SJSA1 (cell line): ENCODE data around the gene OOSP3. TPM values are rescaled to one million over a fixed set of nuclear protein-coding genes. Genes with fewer than 3 reads are reported as not detected.
"Not testable (repeated sequence)": the region's sequence is repeated elsewhere in the genome, so short reads cannot be mapped to it uniquely, and the experiment has no call there.

Experiments used
- DNase-seq, 2 experiments: peaks; one replicate each; pipeline ENCODE4 v3.0.0-alpha.2; 2015 to 2020; ENCODE audit warnings: low spot score in 2 of 2, low read depth in 1 of 2
- H3K27ac ChIP-seq: fragments of 250-450 bp; sonication (Bioruptor Pico); 2 replicates; pipeline ENCODE4 v1.5.1; 2020; ENCODE audit warnings: mild to moderate bottlenecking, moderate library complexity
- H3K27me3 ChIP-seq: fragments of 250-450 bp; sonication (Bioruptor Pico); replicated peaks from 2 replicates; pipeline ENCODE4 v1.5.1; 2020; ENCODE audit warnings: mild to moderate bottlenecking, moderate library complexity
- H3K36me3 ChIP-seq: fragments of 250-450 bp; sonication (Bioruptor Pico); 2 replicates; pipeline ENCODE4 v1.5.1; 2020; ENCODE audit warnings: mild to moderate bottlenecking
- H3K4me1 ChIP-seq: fragments of 250-450 bp; sonication (Bioruptor Pico); replicated peaks from 2 replicates; pipeline ENCODE4 v1.6.1; 2021; ENCODE audit warnings: mild to moderate bottlenecking
- H3K4me3 ChIP-seq: fragments of 250-450 bp; sonication (Bioruptor Pico); 2 replicates; pipeline ENCODE4 v1.5.1; 2020; ENCODE audit warnings: mild to moderate bottlenecking
- H3K9me3 ChIP-seq: fragments of 250-450 bp; sonication (Bioruptor Pico); replicated peaks from 2 replicates; pipeline ENCODE4 v1.5.1; 2020; ENCODE audit warnings: mild to moderate bottlenecking
- total RNA-seq: library from RNA; depleted of rRNA; stranded (reverse); fragments of >200 nt; shearing (Covaris generic); gene quantifications from 2 replicates; pipeline ENCODE4 v1.2.3, GENCODE V29; 2014

Gene OOSP3
- total RNA-seq, 1 experiment from 2014 or later: not detected

DNA sequence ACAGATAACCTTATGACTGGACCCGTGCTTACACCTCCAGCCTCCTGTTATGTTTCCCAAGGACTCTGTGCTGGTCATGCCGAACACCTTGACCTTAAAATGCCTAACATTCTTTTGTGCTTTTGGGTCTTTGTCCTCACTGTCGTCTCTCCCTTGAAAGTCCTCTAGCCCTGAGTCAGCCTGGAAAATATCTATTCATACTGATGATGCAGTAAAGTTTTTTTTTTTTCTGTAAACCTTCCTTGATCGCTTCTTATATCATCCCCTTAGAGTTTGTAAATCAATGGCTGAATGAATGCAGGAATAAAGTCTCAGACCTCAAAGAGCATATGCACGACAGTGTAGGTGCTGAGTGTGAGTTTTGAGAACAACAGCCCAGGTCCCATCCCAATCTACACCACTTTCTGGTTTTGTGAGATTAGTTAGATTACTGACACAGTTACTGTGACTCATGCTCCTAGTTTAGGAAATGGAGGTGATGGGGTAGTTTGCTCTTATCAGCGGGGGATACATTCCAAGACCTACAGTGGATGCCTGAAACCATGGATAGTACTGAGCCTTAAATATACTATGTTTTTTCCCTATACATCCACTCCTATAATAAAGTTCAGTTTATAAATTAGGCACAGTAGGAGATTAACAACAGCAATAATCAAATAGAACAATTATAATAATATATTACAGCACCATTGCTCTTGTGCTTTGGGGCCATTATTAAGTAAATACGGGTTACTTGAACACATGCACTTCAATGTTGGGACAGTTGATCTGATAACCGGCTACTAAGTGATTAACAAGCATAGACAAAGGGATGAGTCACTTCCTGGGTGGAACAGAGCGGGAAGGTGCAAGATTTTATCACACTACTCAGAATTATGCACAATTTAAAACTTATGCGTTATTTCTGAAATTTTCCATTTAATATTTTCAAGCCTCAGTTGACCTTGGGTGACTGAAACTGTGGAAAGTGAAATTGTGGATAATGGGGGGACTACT, 20.8 kb upstream of the OOSP3 start:
- Histone ChIP-seq H3K4me1 (peaks cover 13% of the 10 kb centered on the region), H3K4me3 (no peak overlapping the region), H3K27me3 (peaks cover 13% of the 10 kb centered on the region), H3K36me3 (no peaks in the 10 kb centered on the region), H3K27ac (no peak overlapping the region), H3K9me3 (no peaks in the 10 kb centered on the region)
- no peak for DNase-seq

GRCh38 chr11:59859673-59860072, 18.9 kb upstream of the OOSP3 start:
- Histone ChIP-seq H3K4me3 (no peak overlapping the region), H3K27ac (no peak overlapping the region), H3K36me3 (no peaks in the 10 kb centered on the region), H3K4me1 (peaks cover 13% of the 10 kb centered on the region), H3K9me3 (no peaks in the 10 kb centered on the region), H3K27me3 (peaks cover 11% of the 10 kb centered on the region)
- DNase-seq: no peak

- Histone ChIP-seq H3K36me3 (no peaks in the 10 kb centered on the region), H3K4me1 (peaks cover 12% of the 10 kb centered on the region), H3K9me3 (no peaks in the 10 kb centered on the region), H3K27me3 (peaks cover 11% of the 10 kb centered on the region), H3K27ac (no peak overlapping the region), H3K4me3 (no peak overlapping the region)
- no peak for DNase-seq
Measured at GRCh38 chr11:59862252-59862651, 16.3 kb upstream of the OOSP3 start.

- no peak for DNase-seq
- H3K9me3 ChIP-seq: no peaks in the 10 kb centered on the region
- peaks cover 6% of the 10 kb centered on the region for H3K27me3 ChIP-seq
- no peak overlapping the region for H3K27ac ChIP-seq
- no peaks in the 10 kb centered on the region for H3K36me3 ChIP-seq
- H3K4me3 ChIP-seq: no peak overlapping the region
- no peaks in the 10 kb centered on the region for H3K4me1 ChIP-seq
Measured at GRCh38 chr11:59865031-59865430, 13.6 kb upstream of the OOSP3 start.

- Histone ChIP-seq H3K9me3 (no peaks in the 10 kb centered on the region), H3K36me3 (no peaks in the 10 kb centered on the region), H3K27ac (no peak within 1 kb of the TSS), H3K27me3 (0 out of 2 replicates have a peak, but pooled peaks cover 2% of the 10 kb centered on the region), H3K4me1 (no peaks in the 10 kb centered on the region), H3K4me3 (no peak within 1 kb of the TSS)
- no peak for DNase-seq
Measured at GRCh38 chr11:59866397-59866796, 12.2 kb upstream of the OOSP3 start, which contains the start of gene TCN1. TSS of gene TCN1 (minus strand) at chr11:59866487. CDS start at chr11:59866470, 17 bp downstream.

DNA sequence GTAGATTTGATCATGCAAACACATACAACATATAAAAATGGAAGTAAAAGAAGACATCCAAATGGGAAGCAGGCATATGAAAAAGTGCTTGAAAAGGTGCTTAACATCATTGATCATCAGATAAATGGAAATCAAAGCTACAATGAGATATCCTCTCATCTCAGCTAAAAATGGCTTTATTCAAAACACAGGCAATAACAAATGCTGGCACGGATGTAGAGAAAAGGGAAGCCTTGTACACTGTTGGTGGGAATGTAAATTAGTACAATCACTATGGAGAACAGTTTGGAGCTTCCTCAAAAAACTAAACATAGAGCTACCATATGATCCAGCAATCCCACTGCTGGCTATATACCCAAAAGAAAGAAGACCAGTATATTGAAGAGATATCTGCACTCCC, 11.7 kb upstream of the OOSP3 start:
- no peaks in the 10 kb centered on the region for H3K36me3 ChIP-seq
- H3K4me3 ChIP-seq: no peak overlapping the region
- H3K4me1 ChIP-seq: no peaks in the 10 kb centered on the region
- no peak for DNase-seq
- no peak overlapping the region for H3K27ac ChIP-seq
- no peaks in the 10 kb centered on the region for H3K9me3 ChIP-seq
- 0 out of 2 replicates have a peak, but pooled peaks cover 2% of the 10 kb centered on the region for H3K27me3 ChIP-seq

DNA sequence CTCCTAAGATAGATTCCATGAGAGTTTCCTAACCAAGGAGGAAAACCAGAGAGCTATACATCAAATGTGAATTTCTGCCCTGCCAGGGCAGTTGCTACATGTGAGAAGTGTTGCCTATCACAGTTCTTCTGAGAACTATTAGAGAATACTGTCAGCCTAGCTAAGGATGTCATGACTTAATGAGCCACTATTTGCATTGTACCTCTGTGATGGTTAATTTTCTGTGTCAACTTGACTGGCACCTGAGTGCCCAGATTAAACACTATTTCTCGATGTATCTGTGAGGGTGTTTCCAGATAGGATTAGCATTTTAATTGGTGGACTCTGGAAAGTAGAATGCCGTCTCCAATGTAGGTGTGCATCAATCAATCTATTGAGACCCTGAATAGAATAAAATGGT, 10.6 kb upstream of the OOSP3 start:
- Histone ChIP-seq H3K9me3 (no peaks in the 10 kb centered on the region), H3K4me3 (no peak overlapping the region)

DNA sequence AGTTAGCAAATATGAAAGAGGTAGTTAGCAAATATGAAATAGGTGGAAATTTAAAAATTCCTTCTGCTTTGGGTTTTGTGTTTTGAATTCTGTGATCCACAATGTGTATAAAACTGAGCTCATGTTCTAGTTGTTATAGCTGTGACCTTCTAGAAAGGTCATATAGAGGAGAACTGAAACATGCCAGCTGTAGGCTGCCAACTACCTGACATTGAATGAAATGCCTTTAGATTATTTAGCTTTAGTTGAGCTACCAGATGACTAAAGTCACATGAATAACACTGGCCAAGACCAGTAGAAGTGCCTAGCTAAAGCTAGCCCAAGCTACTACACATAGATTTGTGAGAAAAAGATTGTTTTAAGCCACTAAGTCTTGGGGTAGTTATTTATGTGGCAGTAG, 6.5 kb upstream of the OOSP3 start:
- H3K27me3 ChIP-seq: no peaks in the 10 kb centered on the region; the same call in 1 of the 2 replicates
- H3K4me1 ChIP-seq: no peaks in the 10 kb centered on the region
- H3K36me3 ChIP-seq: no peaks in the 10 kb centered on the region
- H3K4me3 ChIP-seq: no peak overlapping the region
- no peaks in the 10 kb centered on the region for H3K9me3 ChIP-seq
- no peak for DNase-seq
- H3K27ac ChIP-seq: no peak overlapping the region

More for the DNA sequence above, 10.6 kb upstream of the OOSP3 start:
- no peaks in the 10 kb centered on the region for H3K36me3 ChIP-seq
- no peak for DNase-seq
- no peak overlapping the region for H3K27ac ChIP-seq
- H3K27me3 ChIP-seq: 0 out of 2 replicates have a peak, but pooled peaks cover 2% of the 10 kb centered on the region
- no peaks in the 10 kb centered on the region for H3K4me1 ChIP-seq

GRCh38 chr11:59875856-59876519, 2.6 kb upstream of the OOSP3 start:
- H3K36me3 ChIP-seq: no peaks in the 10 kb centered on the region
- no peak overlapping the region for H3K4me3 ChIP-seq
- no peaks in the 10 kb centered on the region for H3K4me1 ChIP-seq
- no peak overlapping the region for H3K27ac ChIP-seq
- H3K27me3 ChIP-seq: no peaks in the 10 kb centered on the region; the same call in none of the 2 replicates
- no peak for DNase-seq
- H3K9me3 ChIP-seq: no peaks in the 10 kb centered on the region

DNA sequence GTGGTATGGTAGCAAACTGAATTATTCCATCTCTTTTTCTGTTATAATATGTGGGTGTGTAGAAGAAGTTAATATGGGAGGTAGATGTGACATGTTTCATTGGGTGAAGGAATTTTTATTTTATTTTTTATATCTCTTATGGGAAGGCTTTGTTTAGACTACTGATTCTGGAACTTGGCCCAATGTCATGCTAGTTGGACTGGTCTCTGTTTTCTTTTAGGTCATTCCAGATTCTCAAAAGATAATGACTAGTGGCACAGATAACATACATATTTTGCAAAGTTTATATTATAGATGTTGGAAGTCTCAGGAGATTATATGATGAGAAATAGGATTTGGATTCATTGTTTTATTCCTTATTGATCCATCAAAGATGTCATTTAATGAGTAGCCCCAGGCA, 1.3 kb upstream of the OOSP3 start:
- H3K27me3 ChIP-seq: no peaks in the 10 kb centered on the region; the same call in none of the 2 replicates
- H3K4me3 ChIP-seq: no peak overlapping the region
- H3K27ac ChIP-seq: no peak overlapping the region
- no peak for DNase-seq
- no peaks in the 10 kb centered on the region for H3K4me1 ChIP-seq
- H3K36me3 ChIP-seq: no peaks in the 10 kb centered on the region
- no peaks in the 10 kb centered on the region for H3K9me3 ChIP-seq

DNA sequence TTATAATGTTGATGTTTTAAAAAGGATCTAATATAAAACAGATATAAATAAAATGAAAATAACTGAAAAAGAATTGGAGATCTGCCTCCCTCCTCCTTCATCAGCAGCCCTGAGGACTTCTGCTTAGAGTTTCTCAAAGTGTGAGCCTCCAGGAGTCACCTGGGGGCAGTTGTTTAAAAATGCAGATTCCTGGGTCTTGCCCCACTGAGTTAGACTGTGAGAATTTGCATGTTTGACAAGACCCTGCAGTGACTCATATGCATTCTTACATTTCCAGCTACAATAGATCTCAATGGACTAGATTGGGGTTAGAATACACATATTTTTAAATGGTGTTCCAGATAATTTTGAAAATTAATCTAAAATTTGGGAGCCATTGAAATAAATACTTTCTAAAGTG, 798 bp upstream of the OOSP3 start:
- H3K4me1 ChIP-seq: no peaks in the 10 kb centered on the region
- H3K36me3 ChIP-seq: no peaks in the 10 kb centered on the region
- H3K4me3 ChIP-seq: no peak overlapping the region
- H3K9me3 ChIP-seq: no peaks in the 10 kb centered on the region
- no peak overlapping the region for H3K27ac ChIP-seq
- no peaks in the 10 kb centered on the region; the same call in none of the 2 replicates for H3K27me3 ChIP-seq
- no peak for DNase-seq

GRCh38 chr11:59879567-59879966, 985 bp downstream of the OOSP3 start:
- Histone ChIP-seq H3K9me3 (no peaks in the 10 kb centered on the region), H3K4me1 (no peaks in the 10 kb centered on the region), H3K4me3 (no peak overlapping the region), H3K36me3 (no peaks in the 10 kb centered on the region), H3K27me3 (no peaks in the 10 kb centered on the region; the same call in none of the 2 replicates), H3K27ac (no peak overlapping the region)
- DNase-seq: no peak

- Histone ChIP-seq H3K9me3 (no peaks in the 10 kb centered on the region), H3K27ac (no peak overlapping the region), H3K27me3 (no peaks in the 10 kb centered on the region), H3K4me3 (no peak overlapping the region), H3K4me1 (no peaks in the 10 kb centered on the region), H3K36me3 (no peaks in the 10 kb centered on the region)
- DNase-seq: no peak
Measured at GRCh38 chr11:59883597-59883996, 5.0 kb downstream of the OOSP3 start.

GRCh38 chr11:59887156-59887555, 8.6 kb downstream of the OOSP3 start:
- H3K9me3 ChIP-seq: not testable (repeated sequence)

More at GRCh38 chr11:59887156-59887555, 8.6 kb downstream of the OOSP3 start:
- not testable (repeated sequence) for H3K27me3 ChIP-seq, H3K4me1 ChIP-seq, H3K4me3 ChIP-seq, H3K27ac ChIP-seq, H3K36me3 ChIP-seq, DNase-seq
